Ovary (tissue), 9 donors: ENCODE data around the gene CELA1. TPM values are rescaled to one million over a fixed set of nuclear protein-coding genes. Genes with fewer than 3 reads are reported as not detected.
A peak's percentile ranks its signal among the peaks of the same experiment; 100 is the strongest.

Experiments
- DNase-seq, 5 donors: peaks; one replicate each; pipeline ENCODE4 v3.0.0-alpha.2; 2019 to 2020
- H3K27ac ChIP-seq, 2 donors: fragments of 200-600 bp; one replicate each; pipeline versions ENCODE4 v1.5.1 to v1.8.0; 2019 to 2022
- H3K27me3 ChIP-seq: fragments of 200-600 bp; one replicate; pipeline ENCODE4 v1.8.0; 2022
- H3K36me3 ChIP-seq: fragments of 200-600 bp; sonication (generic); one replicate; pipeline ENCODE4 v1.5.1; 2019
- H3K4me1 ChIP-seq: one replicate; pipeline ENCODE4 v1.8.1; 2013; ENCODE audit warnings: mild to moderate bottlenecking, moderate library complexity; ENCODE audit not compliant: insufficient read depth
- H3K4me3 ChIP-seq: fragments of 200-600 bp; sonication (generic); one replicate; pipeline ENCODE4 v1.5.1; 2017
- H3K9me3 ChIP-seq, 2 donors: fragments of 200-600 bp in 1 of 2; sonication (generic) in 1 of 2; one replicate each; pipeline versions ENCODE4 v1.5.1 to v1.8.1; 2013 to 2019; ENCODE audit warnings: mild to moderate bottlenecking in 1 of 2, moderate library complexity in 1 of 2
- EP300 ChIP-seq: sonication (generic); formaldehyde crosslinking; IDR thresholded peaks from one replicate; pipeline ENCODE4 v1.6.1; 2017; ENCODE audit warnings: antibody characterized with exemption
- POLR2A ChIP-seq: fragments of 450-650 bp; IDR thresholded peaks from one replicate; pipeline ENCODE4 v1.6.1; 2017; ENCODE audit warnings: antibody characterized with exemption, mild to moderate bottlenecking, moderate library complexity
- WGBS, 3 donors: extraction: QIAGEN DNeasy Blood & Tissue Kit in 1 of 3; methylation state at CpG; one replicate each; pipeline versions ENCODE4 v1.1.5 to v1.1.7; 2013 to 2017; 5-methylcytosine and 5-hydroxymethylcytosine counted together
- intact Hi-C, 4 donors: fragments of 100-400 bp; cut with DNase I; formaldehyde crosslinking; loops; one replicate each; pipeline versions ENCODE4 v1.11.0 to v1.15.1; 2022 to 2023
- polyA plus RNA-seq, 2 donors: library from polyadenylated mRNA; stranded (reverse); fragments of 200-250 nt in 1 of 2; fragments of 350-450 nt in 1 of 2; fragmentation: Illumina TruSeq in 1 of 2; extraction: RNeasy Lipid Tissue Mini Kit (QIAGEN cat#74804) in 1 of 2; gene quantifications; one replicate each; pipeline ENCODE4 v1.2.3, GENCODE V29; 2013 to 2014
- total RNA-seq, 7 donors: library from RNA; depleted of rRNA in 2 of 7; stranded (reverse); fragments of >200 nt in 2 of 7; fragmentation: NEBNext Ultra II Directional in 3 of 7; extraction: Animal tissue kit (Norgen Biotek cat#: 25700) in 3 of 7; gene quantifications; one replicate each; pipeline versions ENCODE4 v1.1.0 to v1.2.4, GENCODE V29; 2016 to 2023
- TF ChIP-seq, protein P1 (sequence below), 3 donors: fragments of 450-650 bp in 2 of 3; fragments of 200-600 bp in 1 of 3; IDR thresholded peaks; one replicate each; pipeline versions ENCODE4 v1.5.1 to v1.8.0; 2016 to 2022; ENCODE audit warnings: antibody characterized with exemption in 3 of 3, mild to moderate bottlenecking in 1 of 3
- donor health status: DM: no; HTN: no; CAD: no; lungs with moderate emphysema.
- donor health status: DM: no; HTN: no; CAD: no.
- donor health status: Bipolar disorder and iron deficiency.
- donor health status: DM: yes; HTN: yes; CAD: no.
- donor health status: DM: no; HTN: no; CAD: no.
- donor health status: DM: yes; HTN: yes; CAD: no.

Gene CELA1
- total and polyA plus RNA-seq, 9 donors, result not detected

DNA sequence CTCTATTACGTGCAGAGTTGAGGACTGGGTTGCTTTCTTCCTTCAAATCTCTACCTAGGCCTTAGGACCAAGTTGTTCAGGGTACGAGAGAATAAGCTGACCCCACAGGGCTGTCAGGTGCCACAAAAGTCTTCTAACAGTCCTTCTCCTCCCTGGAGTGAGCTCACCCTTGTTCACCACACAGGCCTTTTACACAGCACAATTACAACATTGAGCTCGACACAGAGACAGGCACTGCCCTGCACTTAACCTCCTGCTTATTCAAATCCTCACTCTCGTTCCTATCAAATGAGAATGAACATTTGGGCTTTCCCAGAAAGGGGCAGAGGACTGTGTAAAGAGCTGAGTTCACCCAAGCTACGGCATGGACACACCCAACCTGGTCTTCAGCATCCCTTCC lies 42.4 kb upstream of the CELA1 start:
- H3K9me3 ChIP-seq, result no peaks in the 10 kb centered on the region
- H3K36me3 ChIP-seq, result no peaks in the 10 kb centered on the region
- H3K27me3 ChIP-seq, result no peaks in the 10 kb centered on the region
- intact Hi-C loops, result no loop called here
- H3K4me3 ChIP-seq, result no peak overlapping the region
- no peak overlapping the region for H3K27ac ChIP-seq
- no peak for DNase-seq
- TF ChIP-seq, protein P1, sequence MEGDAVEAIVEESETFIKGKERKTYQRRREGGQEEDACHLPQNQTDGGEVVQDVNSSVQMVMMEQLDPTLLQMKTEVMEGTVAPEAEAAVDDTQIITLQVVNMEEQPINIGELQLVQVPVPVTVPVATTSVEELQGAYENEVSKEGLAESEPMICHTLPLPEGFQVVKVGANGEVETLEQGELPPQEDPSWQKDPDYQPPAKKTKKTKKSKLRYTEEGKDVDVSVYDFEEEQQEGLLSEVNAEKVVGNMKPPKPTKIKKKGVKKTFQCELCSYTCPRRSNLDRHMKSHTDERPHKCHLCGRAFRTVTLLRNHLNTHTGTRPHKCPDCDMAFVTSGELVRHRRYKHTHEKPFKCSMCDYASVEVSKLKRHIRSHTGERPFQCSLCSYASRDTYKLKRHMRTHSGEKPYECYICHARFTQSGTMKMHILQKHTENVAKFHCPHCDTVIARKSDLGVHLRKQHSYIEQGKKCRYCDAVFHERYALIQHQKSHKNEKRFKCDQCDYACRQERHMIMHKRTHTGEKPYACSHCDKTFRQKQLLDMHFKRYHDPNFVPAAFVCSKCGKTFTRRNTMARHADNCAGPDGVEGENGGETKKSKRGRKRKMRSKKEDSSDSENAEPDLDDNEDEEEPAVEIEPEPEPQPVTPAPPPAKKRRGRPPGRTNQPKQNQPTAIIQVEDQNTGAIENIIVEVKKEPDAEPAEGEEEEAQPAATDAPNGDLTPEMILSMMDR (IDR thresholded peaks at IDR 0.05), result no peak
- no peak for TF ChIP-seq POLR2A
- no peak for TF ChIP-seq EP300
- H3K4me1 ChIP-seq, result no peaks in the 10 kb centered on the region
- WGBS, 3 donors, result 89 to 96% (median 94%) methylated on average over 5 of the region's 5 CpGs

DNA sequence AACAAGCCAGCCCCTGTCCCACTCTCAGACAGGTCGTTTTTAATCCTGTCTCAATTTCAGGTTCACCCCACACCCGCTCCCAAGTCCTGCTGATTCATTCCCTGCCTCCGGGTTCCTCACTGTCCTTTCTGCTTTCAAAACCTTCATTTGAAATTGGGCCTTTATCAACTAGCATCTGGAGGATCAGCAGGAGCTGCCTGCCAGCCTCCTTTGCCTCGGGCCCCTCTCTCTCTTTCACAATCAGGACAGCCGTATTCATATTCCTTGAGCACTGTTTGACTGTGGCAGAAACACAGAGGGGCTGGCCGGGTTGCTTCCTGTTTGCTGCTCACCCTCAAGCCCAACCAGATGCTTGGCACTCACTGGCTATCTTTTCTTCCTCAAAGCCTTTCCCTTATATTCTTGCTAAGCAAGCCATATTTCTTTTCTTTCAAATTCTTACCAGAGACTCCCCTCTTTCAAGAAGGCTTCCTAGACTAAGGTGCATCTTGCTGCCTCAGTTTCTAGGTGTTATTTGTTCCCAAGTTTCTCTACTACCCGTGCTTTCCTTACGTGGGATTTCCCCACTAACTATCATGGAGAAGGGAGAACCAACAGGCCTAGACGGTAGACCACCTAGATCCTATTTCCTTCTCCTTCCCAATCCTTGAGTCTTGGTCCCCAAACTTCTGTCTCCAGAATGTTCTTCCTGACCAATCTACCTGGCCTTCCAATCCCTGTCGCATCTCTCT lies 41.8 kb upstream of the CELA1 start:
- intact Hi-C loops, result no loop called here
- no peak overlapping the region for H3K4me3 ChIP-seq
- H3K36me3 ChIP-seq, result no peaks in the 10 kb centered on the region
- WGBS, 3 donors, result 69 to 76% (median 69%) methylated on average over 10 of the region's 10 CpGs
- H3K27ac ChIP-seq, result no peak overlapping the region
- no peaks in the 10 kb centered on the region for H3K9me3 ChIP-seq
- H3K27me3 ChIP-seq, result no peaks in the 10 kb centered on the region
- DNase-seq, result peak in 1 of 5 donors; percentile 28
- no peaks in the 10 kb centered on the region for H3K4me1 ChIP-seq
- TF ChIP-seq POLR2A (no peak), EP300 (no peak)
- TF ChIP-seq, protein P1 (IDR thresholded peaks at IDR 0.05), result no peak

DNA sequence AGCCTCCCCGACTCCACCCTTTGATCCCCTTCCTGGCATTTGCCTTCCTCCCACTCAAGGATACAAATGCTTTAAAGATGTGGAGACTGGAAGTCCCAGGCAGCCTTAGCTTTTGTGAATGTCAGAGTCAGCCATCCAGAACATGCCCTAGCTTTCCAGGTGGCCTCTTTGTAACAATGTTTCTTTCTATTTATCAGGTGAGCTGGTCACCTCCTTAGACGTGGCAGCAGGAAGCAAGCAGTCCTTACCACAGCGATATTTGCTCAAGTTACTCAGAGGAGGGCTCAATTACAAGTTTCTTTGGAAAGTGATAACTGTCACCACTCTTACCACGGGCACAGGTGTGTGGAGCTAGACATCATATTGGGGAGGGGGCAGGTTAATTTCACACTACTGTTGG lies 39.9 kb upstream of the CELA1 start:
- Histone ChIP-seq H3K27me3 (no peaks in the 10 kb centered on the region), H3K4me3 (no peak overlapping the region), H3K4me1 (no peaks in the 10 kb centered on the region), H3K27ac (no peak overlapping the region), H3K36me3 (no peaks in the 10 kb centered on the region), H3K9me3 (no peaks in the 10 kb centered on the region)
- peak in 1 of 5 donors; percentile 11 for DNase-seq
- WGBS, 3 donors, result 68 to 80% (median 77%) methylated on average over 4 of the region's 4 CpGs
- intact Hi-C loops, result no loop called here
- TF ChIP-seq, protein P1 (IDR thresholded peaks at IDR 0.05), result no peak
- TF ChIP-seq EP300 (no peak), POLR2A (no peak)

DNA sequence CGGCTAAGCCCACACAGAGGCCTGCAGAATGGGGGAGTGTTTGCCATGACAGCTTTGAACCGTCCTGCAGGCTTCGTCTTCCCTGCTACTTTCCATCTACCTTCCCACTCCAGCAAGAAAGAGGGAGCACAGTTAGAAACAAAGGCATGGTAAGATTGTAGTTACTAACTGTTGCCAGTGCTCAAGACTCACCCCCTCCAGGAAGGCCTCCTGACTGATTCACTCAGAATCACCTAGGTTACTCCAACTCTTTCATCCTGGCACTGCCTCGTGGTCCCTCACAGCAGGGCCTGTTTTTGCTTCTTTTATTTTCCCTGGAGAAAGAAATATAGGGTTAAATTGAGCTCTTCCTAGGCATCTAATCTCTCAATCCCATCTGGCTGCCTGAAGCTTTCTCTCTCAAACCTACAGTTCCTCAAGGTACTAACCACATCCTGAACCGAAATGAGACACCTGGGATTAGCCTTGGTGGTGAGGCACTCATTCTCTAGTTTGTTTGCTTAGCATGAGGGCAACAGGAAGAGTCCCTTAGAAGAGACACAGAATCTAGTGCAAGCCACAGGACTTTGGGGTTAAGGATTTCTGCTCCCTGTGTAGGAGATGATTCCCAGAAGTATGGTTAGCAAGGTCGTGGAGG lies 36.9 kb upstream of the CELA1 start:
- TF ChIP-seq POLR2A, result no peak
- no peak for TF ChIP-seq EP300
- TF ChIP-seq, protein P1 (IDR thresholded peaks at IDR 0.05), result no peak
- Histone ChIP-seq H3K9me3 (no peaks in the 10 kb centered on the region), H3K27ac (no peak overlapping the region), H3K4me3 (no peak overlapping the region), H3K27me3 (no peaks in the 10 kb centered on the region), H3K4me1 (no peaks in the 10 kb centered on the region), H3K36me3 (no peaks in the 10 kb centered on the region)
- no peak for DNase-seq
- intact Hi-C loops, result no loop called here
- WGBS, 3 donors, result 74 to 77% (median 76%) methylated on average over 6 of the region's 6 CpGs
